Neural cell (in vitro differentiated cells): ENCODE measurements around the gene PREX1. TPM values are rescaled to one million over a fixed set of nuclear protein-coding genes. Genes with fewer than 3 reads are reported as not detected.

Experiments used
- H2AFZ ChIP-seq: fragments of 200-600, 300-800 bp; sonication (generic), shearing (Covaris generic); 2 replicates; pipeline ENCODE4 v1.6.0; 2014; ENCODE audit warnings: low read depth, mild to moderate bottlenecking, antibody characterized with exemption, low read length, moderate library complexity
- H3F3A ChIP-seq: fragments of 200-600 bp; shearing (Covaris generic); 2 replicates; pipeline ENCODE4 v1.6.1; 2016; ENCODE audit warnings: mild to moderate bottlenecking, moderate library complexity, mixed read lengths, antibody characterized with exemption, low read length; ENCODE audit not compliant: insufficient read depth, poor library complexity, severe bottlenecking
- H3K27ac ChIP-seq: fragments of 200-600, 300-800 bp; sonication (generic), shearing (Covaris generic); 2 replicates; pipeline ENCODE4 v1.5.1; 2014; ENCODE audit warnings: mild to moderate bottlenecking, low read length, moderate library complexity
- H3K27me3 ChIP-seq: fragments of 300-800, 200-600 bp; sonication (generic), shearing (Covaris generic); 2 replicates; pipeline ENCODE4 v1.6.0; 2014; ENCODE audit warnings: mild to moderate bottlenecking, low read depth, low read length, moderate library complexity; ENCODE audit not compliant: insufficient read depth
- H3K36me3 ChIP-seq: fragments of 300-800, 200-600 bp; sonication (generic), shearing (Covaris generic); 2 replicates; pipeline ENCODE4 v1.5.1; 2014; ENCODE audit warnings: mild to moderate bottlenecking, antibody characterized with exemption, low read length, moderate library complexity; ENCODE audit not compliant: insufficient read depth
- H3K4me2 ChIP-seq: fragments of 300-800, 200-600 bp; sonication (generic), shearing (Covaris generic); 2 replicates; pipeline ENCODE4 v1.6.0; 2014; ENCODE audit warnings: mild to moderate bottlenecking, low read length
- H3K4me3 ChIP-seq: fragments of 300-800, 200-600 bp; sonication (generic), shearing (Covaris generic); 2 replicates; pipeline ENCODE4 v1.5.1; 2014; ENCODE audit warnings: mild to moderate bottlenecking, low read length, moderate library complexity
- H3K79me2 ChIP-seq: fragments of 200-600 bp; shearing (Covaris generic); replicated peaks from 2 replicates; pipeline ENCODE4 v1.6.0; 2014; ENCODE audit warnings: mild to moderate bottlenecking, low read length, moderate library complexity; ENCODE audit not compliant: insufficient read depth
- H3K9ac ChIP-seq: fragments of 300-800, 200-600 bp; sonication (generic), shearing (Covaris generic); 2 replicates; pipeline ENCODE4 v1.6.1; 2016; ENCODE audit warnings: mild to moderate bottlenecking, low read length, mixed read lengths
- H3K9me2 ChIP-seq: fragments of 200-600 bp; shearing (Covaris generic); 2 replicates; pipeline ENCODE4 v1.6.1; 2016; ENCODE audit warnings: mild to moderate bottlenecking, low read length, mixed read lengths; ENCODE audit not compliant: insufficient read depth
- H3K9me3 ChIP-seq: fragments of 200-600, 300-800 bp; sonication (generic), shearing (Covaris generic); 2 replicates; pipeline ENCODE4 v1.6.1; 2016; ENCODE audit warnings: mild to moderate bottlenecking, mixed run types, low read length, moderate library complexity, mixed read lengths
- H4K20me1 ChIP-seq: fragments of 200-600 bp; shearing (Covaris generic); 2 replicates; pipeline ENCODE4 v1.6.1; 2016; ENCODE audit warnings: mild to moderate bottlenecking, mixed run types; ENCODE audit not compliant: insufficient read depth
- CTCF ChIP-seq: fragments of 450-650 bp; IDR thresholded peaks from 2 replicates; pipeline ENCODE4 v1.5.1; 2014; ENCODE audit warnings: antibody characterized with exemption, mild to moderate bottlenecking, moderate library complexity; ENCODE audit not compliant: poor library complexity, severe bottlenecking
- EP300 ChIP-seq: fragments of 450-650 bp; conservative IDR thresholded peaks from 2 replicates; pipeline ENCODE4 v1.6.1; 2014; ENCODE audit warnings: antibody characterized with exemption, mild to moderate bottlenecking, moderate library complexity; ENCODE audit not compliant: poor library complexity, severe bottlenecking
- EZH2 ChIP-seq: fragments of 200-600, 300-800 bp; shearing (Covaris generic), sonication (generic); IDR thresholded peaks from 2 replicates; pipeline ENCODE4 v1.6.1; 2014; ENCODE audit warnings: antibody characterized with exemption, low read length, borderline replicate concordance, mild to moderate bottlenecking; ENCODE audit not compliant: insufficient read depth, poor library complexity, severe bottlenecking
- MXI1 ChIP-seq: fragments of 450-650 bp; conservative IDR thresholded peaks from 2 replicates; pipeline ENCODE4 v1.6.1; 2014; ENCODE audit warnings: antibody characterized with exemption, mild to moderate bottlenecking; ENCODE audit not compliant: poor library complexity, severe bottlenecking
- POLR2AphosphoS5 ChIP-seq: IDR thresholded peaks from 2 replicates; pipeline ENCODE4 v1.6.1; 2012
- RAD21 ChIP-seq: fragments of 450-650 bp; conservative IDR thresholded peaks from 2 replicates; pipeline ENCODE4 v1.6.1; 2014; ENCODE audit warnings: antibody characterized with exemption, mild to moderate bottlenecking, moderate library complexity
- REST ChIP-seq: IDR thresholded peaks from 2 replicates; pipeline ENCODE4 v1.6.1; 2012; ENCODE audit warnings: borderline replicate concordance
- SMC3 ChIP-seq: fragments of 450-650 bp; conservative IDR thresholded peaks from 2 replicates; pipeline ENCODE4 v1.6.1; 2014; ENCODE audit warnings: antibody characterized with exemption, mild to moderate bottlenecking, moderate library complexity; ENCODE audit not compliant: poor library complexity
- TAF1 ChIP-seq: IDR thresholded peaks from 2 replicates; pipeline ENCODE4 v1.6.1; 2012; ENCODE audit warnings: low read depth
- polyA plus RNA-seq: library from polyadenylated mRNA; depleted of rRNA; stranded (reverse); fragments of >200 nt; gene quantifications from 2 replicates; pipeline ENCODE4 v1.2.3, GENCODE V29; 2014

Gene PREX1
- polyA plus RNA-seq, 1 donor from 2014 or later = 0.06 TPM

GRCh38 chr20:48847498-48848205, 19.9 kb upstream of the PREX1 start:
- H3K36me3 ChIP-seq = no peaks in the 10 kb centered on the region
- H3K9me2 ChIP-seq = no peaks in the 10 kb centered on the region
- H3F3A ChIP-seq = no peaks in the 10 kb centered on the region
- no peaks in the 10 kb centered on the region for H3K27me3 ChIP-seq
- H3K27ac ChIP-seq = no peak overlapping the region
- no peaks in the 10 kb centered on the region for H3K79me2 ChIP-seq
- no peak overlapping the region for H3K4me3 ChIP-seq
- no peak overlapping the region for H2AFZ ChIP-seq
- no peak for TF ChIP-seq EP300
- TF ChIP-seq TAF1 = no peak
- no peaks in the 10 kb centered on the region for H4K20me1 ChIP-seq
- H3K9ac ChIP-seq = no peak overlapping the region
- no peak overlapping the region for H3K4me2 ChIP-seq
- H3K9me3 ChIP-seq = no peaks in the 10 kb centered on the region

GRCh38 chr20:48846516-48847492, 19.0 kb upstream of the PREX1 start:
- no peak overlapping the region for H3K9ac ChIP-seq
- H3K36me3 ChIP-seq = no peaks in the 10 kb centered on the region
- H3K79me2 ChIP-seq = no peaks in the 10 kb centered on the region
- H3K27ac ChIP-seq = no peak overlapping the region
- no peaks in the 10 kb centered on the region for H4K20me1 ChIP-seq
- no peaks in the 10 kb centered on the region for H3K9me2 ChIP-seq
- TF ChIP-seq EP300 (no peak), CTCF (no peak), REST (no peak), TAF1 (no peak), MXI1 (no peak), EZH2 (no peak), POLR2AphosphoS5 (no peak), SMC3 (no peak), RAD21 (no peak)
- H3K9me3 ChIP-seq = no peaks in the 10 kb centered on the region
- no peaks in the 10 kb centered on the region for H3F3A ChIP-seq
- H3K4me3 ChIP-seq = no peak overlapping the region
- no peak overlapping the region for H3K4me2 ChIP-seq
- no peak overlapping the region for H2AFZ ChIP-seq
- H3K27me3 ChIP-seq = no peaks in the 10 kb centered on the region
